Progenitor cell of endocrine pancreas (in vitro differentiated cells): ENCODE measurements around the gene EEPD1. TPM values are rescaled to one million over a fixed set of nuclear protein-coding genes. Genes with fewer than 3 reads are reported as not detected.

Experiments
- DNase-seq: peaks from one replicate; pipeline ENCODE4 v3.0.0; 2021; ENCODE audit warnings: low spot score; ENCODE audit not compliant: unreplicated experiment
- H3K27ac Mint-ChIP-seq: 2 replicates; pipeline ENCODE4 v1.8.0; 2021; ENCODE audit warnings: mild to moderate bottlenecking, moderate library complexity, mixed read lengths
- H3K27me3 Mint-ChIP-seq: 2 replicates; pipeline ENCODE4 v1.8.0; 2021; ENCODE audit warnings: mixed read lengths
- H3K36me3 Mint-ChIP-seq: 2 replicates; pipeline ENCODE4 v1.8.0; 2022; ENCODE audit warnings: mixed read lengths; ENCODE audit not compliant: insufficient read depth
- H3K4me1 Mint-ChIP-seq: 2 replicates; pipeline ENCODE4 v1.8.0; 2021; ENCODE audit warnings: low read depth, mixed read lengths
- H3K4me3 Mint-ChIP-seq: 2 replicates; pipeline ENCODE4 v1.8.0; 2021; ENCODE audit warnings: low read depth, mild to moderate bottlenecking, moderate library complexity, mixed read lengths
- H3K9me3 Mint-ChIP-seq: 2 replicates; pipeline ENCODE4 v1.8.0; 2021; ENCODE audit warnings: low read depth, mixed read lengths
- CTCF ChIP-seq: fragments of 200-600 bp; sonication (generic); IDR thresholded peaks from one replicate; pipeline ENCODE4 v1.5.0; 2021; ENCODE audit warnings: antibody characterized with exemption, mild to moderate bottlenecking; ENCODE audit not compliant: unreplicated experiment
- total RNA-seq: library from RNA; stranded (reverse); gene quantifications from 2 replicates; pipeline ENCODE4 v1.2.1, GENCODE V29; 2021

EEPD1 gene
- total RNA-seq, 1 donor from 2014 or later = 10.6 TPM

DNA sequence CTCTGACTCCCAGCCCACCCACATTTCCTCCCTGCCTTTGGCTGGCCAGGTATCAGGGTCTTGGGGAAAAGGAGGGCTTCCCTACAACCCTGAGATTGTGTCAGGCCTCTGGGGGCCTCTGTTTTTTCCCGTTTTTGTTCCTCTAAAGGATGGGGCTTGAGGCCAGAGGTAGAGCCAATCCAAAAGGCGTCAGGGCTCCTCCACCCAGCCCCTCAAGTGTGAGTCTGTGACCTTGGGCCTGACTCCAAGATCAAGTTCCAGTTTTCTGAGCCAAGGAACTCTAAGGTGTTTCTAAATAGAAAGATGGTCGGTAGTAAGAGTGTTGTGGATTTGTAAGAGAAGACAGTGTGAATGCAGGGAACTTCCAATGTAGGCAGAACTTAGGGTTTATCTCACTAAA is 6.6 kb downstream of the EEPD1 start:
- no peak for TF ChIP-seq CTCF
- DNase-seq = no peak
- Mint-ChIP-seq H3K27me3 (no peaks in the 10 kb centered on the region), H3K4me3 (no peak overlapping the region), H3K36me3 (peaks cover 4% of the 10 kb centered on the region), H3K4me1 (peaks cover 36% of the 10 kb centered on the region), H3K27ac (no peak overlapping the region), H3K9me3 (no peaks in the 10 kb centered on the region)

GRCh38 chr7:36160313-36160712 is 7.3 kb downstream of the EEPD1 start:
- no peaks in the 10 kb centered on the region for H3K27me3 Mint-ChIP-seq

DNA sequence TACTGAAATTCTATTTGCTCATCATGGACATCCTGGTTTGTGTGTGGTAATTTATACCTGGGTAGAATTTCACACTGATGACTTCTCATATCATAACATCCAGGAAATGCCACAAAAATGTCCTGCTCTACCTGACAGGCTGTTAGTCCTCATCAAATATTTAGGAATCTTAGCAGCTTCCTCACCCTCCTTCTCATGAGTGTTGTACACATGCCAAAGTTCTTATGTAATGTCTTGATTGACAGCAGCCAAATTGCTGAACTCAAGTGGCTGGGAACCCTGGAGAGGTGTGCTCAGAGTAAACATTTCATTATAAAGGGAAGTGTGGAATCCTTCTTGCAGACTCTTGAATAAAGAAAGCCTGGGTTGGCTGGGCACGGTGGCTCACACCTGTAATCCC is 8.9 kb downstream of the EEPD1 start:
- Mint-ChIP-seq H3K27ac (peak overlapping the region; percentile 7), H3K27me3 (no peaks in the 10 kb centered on the region), H3K9me3 (no peaks in the 10 kb centered on the region), H3K36me3 (no peaks in the 10 kb centered on the region), H3K4me3 (no peak overlapping the region), H3K4me1 (peaks cover 17% of the 10 kb centered on the region)
- no peak for TF ChIP-seq CTCF
- no peak for DNase-seq

More at GRCh38 chr7:36160313-36160712, 7.3 kb downstream of the EEPD1 start:
- Mint-ChIP-seq H3K27ac (no peak overlapping the region), H3K9me3 (no peaks in the 10 kb centered on the region), H3K4me1 (peaks cover 31% of the 10 kb centered on the region), H3K4me3 (no peak overlapping the region), H3K36me3 (peaks cover 2% of the 10 kb centered on the region)
- no peak for DNase-seq
- no peak for TF ChIP-seq CTCF

- no peak for DNase-seq
- no peaks in the 10 kb centered on the region for H3K27me3 Mint-ChIP-seq
Measured at GRCh38 chr7:36165059-36165458, 12.0 kb downstream of the EEPD1 start.

DNA sequence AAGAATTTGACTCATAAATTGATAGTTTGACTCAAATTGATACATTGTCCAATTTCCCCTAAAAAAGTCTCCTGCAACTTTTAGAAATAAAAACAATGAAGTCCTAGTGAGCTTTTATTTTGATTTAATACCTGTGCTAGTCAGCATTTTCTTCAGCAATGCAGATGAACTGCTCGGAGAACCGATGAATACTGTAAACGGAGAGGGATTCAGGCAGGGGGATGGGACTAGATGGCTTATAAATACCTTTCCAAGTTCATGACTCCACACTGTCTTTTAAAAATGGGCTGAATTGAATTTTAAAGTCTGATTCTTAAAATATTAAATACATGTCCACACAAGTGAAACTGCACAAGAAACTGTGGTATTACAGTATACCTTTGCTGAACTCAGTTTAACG is 12.7 kb downstream of the EEPD1 start:
- Mint-ChIP-seq H3K9me3 (no peaks in the 10 kb centered on the region), H3K27ac (no peak overlapping the region), H3K4me3 (no peak overlapping the region), H3K27me3 (no peaks in the 10 kb centered on the region), H3K36me3 (no peaks in the 10 kb centered on the region), H3K4me1 (peaks cover 4% of the 10 kb centered on the region)
- no peak for DNase-seq
- no peak for TF ChIP-seq CTCF

More at GRCh38 chr7:36165059-36165458, 12.0 kb downstream of the EEPD1 start:
- TF ChIP-seq CTCF = no peak
- Mint-ChIP-seq H3K4me1 (peaks cover 6% of the 10 kb centered on the region), H3K36me3 (no peaks in the 10 kb centered on the region), H3K9me3 (no peaks in the 10 kb centered on the region), H3K4me3 (no peak overlapping the region), H3K27ac (no peak overlapping the region)
